Testis (tissue), 2 donors: ENCODE results near the gene FBN1.

Experiments used
- CTCF ChIP-seq, 3 experiments: fragments of 450-650 bp in 2 of 3; fragments of 200-600 bp in 1 of 3; sonication (generic) in 1 of 3; IDR thresholded peaks; one replicate each; pipeline ENCODE4 v1.5.1; 2016 to 2019; ENCODE audit warnings: antibody characterized with exemption in 3 of 3, mild to moderate bottlenecking in 2 of 3, moderate library complexity in 1 of 3
- POLR2A ChIP-seq: fragments of 450-650 bp; IDR thresholded peaks from one replicate; pipeline ENCODE4 v1.6.1; 2017; ENCODE audit warnings: antibody characterized with exemption, mild to moderate bottlenecking, moderate library complexity

- TF ChIP-seq CTCF (IDR thresholded peaks at IDR 0.05) (no peak), POLR2A (no peak)
Measured at GRCh38 chr15:48385031-48385830, 260.3 kb downstream of the FBN1 start.
